Neural cell (in vitro differentiated cells): ENCODE results near the gene TMEM186. TPM values are rescaled to one million over a fixed set of nuclear protein-coding genes. Genes with fewer than 3 reads are reported as not detected.

Experiments used
- H2AFZ ChIP-seq: fragments of 200-600, 300-800 bp; sonication (generic), shearing (Covaris generic); 2 replicates; pipeline ENCODE4 v1.6.0; 2014; ENCODE audit warnings: low read depth, mild to moderate bottlenecking, antibody characterized with exemption, low read length, moderate library complexity
- H3F3A ChIP-seq: fragments of 200-600 bp; shearing (Covaris generic); 2 replicates; pipeline ENCODE4 v1.6.1; 2016; ENCODE audit warnings: mild to moderate bottlenecking, moderate library complexity, mixed read lengths, antibody characterized with exemption, low read length; ENCODE audit not compliant: insufficient read depth, poor library complexity, severe bottlenecking
- H3K27ac ChIP-seq: fragments of 200-600, 300-800 bp; sonication (generic), shearing (Covaris generic); 2 replicates; pipeline ENCODE4 v1.5.1; 2014; ENCODE audit warnings: mild to moderate bottlenecking, low read length, moderate library complexity
- H3K27me3 ChIP-seq: fragments of 300-800, 200-600 bp; sonication (generic), shearing (Covaris generic); 2 replicates; pipeline ENCODE4 v1.6.0; 2014; ENCODE audit warnings: mild to moderate bottlenecking, low read depth, low read length, moderate library complexity; ENCODE audit not compliant: insufficient read depth
- H3K36me3 ChIP-seq: fragments of 300-800, 200-600 bp; sonication (generic), shearing (Covaris generic); 2 replicates; pipeline ENCODE4 v1.5.1; 2014; ENCODE audit warnings: mild to moderate bottlenecking, antibody characterized with exemption, low read length, moderate library complexity; ENCODE audit not compliant: insufficient read depth
- H3K4me2 ChIP-seq: fragments of 300-800, 200-600 bp; sonication (generic), shearing (Covaris generic); 2 replicates; pipeline ENCODE4 v1.6.0; 2014; ENCODE audit warnings: mild to moderate bottlenecking, low read length
- H3K4me3 ChIP-seq: fragments of 300-800, 200-600 bp; sonication (generic), shearing (Covaris generic); 2 replicates; pipeline ENCODE4 v1.5.1; 2014; ENCODE audit warnings: mild to moderate bottlenecking, low read length, moderate library complexity
- H3K79me2 ChIP-seq: fragments of 200-600 bp; shearing (Covaris generic); replicated peaks from 2 replicates; pipeline ENCODE4 v1.6.0; 2014; ENCODE audit warnings: mild to moderate bottlenecking, low read length, moderate library complexity; ENCODE audit not compliant: insufficient read depth
- H3K9ac ChIP-seq: fragments of 300-800, 200-600 bp; sonication (generic), shearing (Covaris generic); 2 replicates; pipeline ENCODE4 v1.6.1; 2016; ENCODE audit warnings: mild to moderate bottlenecking, low read length, mixed read lengths
- H3K9me2 ChIP-seq: fragments of 200-600 bp; shearing (Covaris generic); 2 replicates; pipeline ENCODE4 v1.6.1; 2016; ENCODE audit warnings: mild to moderate bottlenecking, low read length, mixed read lengths; ENCODE audit not compliant: insufficient read depth
- H3K9me3 ChIP-seq: fragments of 200-600, 300-800 bp; sonication (generic), shearing (Covaris generic); 2 replicates; pipeline ENCODE4 v1.6.1; 2016; ENCODE audit warnings: mild to moderate bottlenecking, mixed run types, low read length, moderate library complexity, mixed read lengths
- H4K20me1 ChIP-seq: fragments of 200-600 bp; shearing (Covaris generic); 2 replicates; pipeline ENCODE4 v1.6.1; 2016; ENCODE audit warnings: mild to moderate bottlenecking, mixed run types; ENCODE audit not compliant: insufficient read depth
- CTCF ChIP-seq: fragments of 450-650 bp; IDR thresholded peaks from 2 replicates; pipeline ENCODE4 v1.5.1; 2014; ENCODE audit warnings: antibody characterized with exemption, mild to moderate bottlenecking, moderate library complexity; ENCODE audit not compliant: poor library complexity, severe bottlenecking
- EP300 ChIP-seq: fragments of 450-650 bp; conservative IDR thresholded peaks from 2 replicates; pipeline ENCODE4 v1.6.1; 2014; ENCODE audit warnings: antibody characterized with exemption, mild to moderate bottlenecking, moderate library complexity; ENCODE audit not compliant: poor library complexity, severe bottlenecking
- EZH2 ChIP-seq: fragments of 200-600, 300-800 bp; shearing (Covaris generic), sonication (generic); IDR thresholded peaks from 2 replicates; pipeline ENCODE4 v1.6.1; 2014; ENCODE audit warnings: antibody characterized with exemption, low read length, borderline replicate concordance, mild to moderate bottlenecking; ENCODE audit not compliant: insufficient read depth, poor library complexity, severe bottlenecking
- MXI1 ChIP-seq: fragments of 450-650 bp; conservative IDR thresholded peaks from 2 replicates; pipeline ENCODE4 v1.6.1; 2014; ENCODE audit warnings: antibody characterized with exemption, mild to moderate bottlenecking; ENCODE audit not compliant: poor library complexity, severe bottlenecking
- POLR2AphosphoS5 ChIP-seq: IDR thresholded peaks from 2 replicates; pipeline ENCODE4 v1.6.1; 2012
- RAD21 ChIP-seq: fragments of 450-650 bp; conservative IDR thresholded peaks from 2 replicates; pipeline ENCODE4 v1.6.1; 2014; ENCODE audit warnings: antibody characterized with exemption, mild to moderate bottlenecking, moderate library complexity
- SMC3 ChIP-seq: fragments of 450-650 bp; conservative IDR thresholded peaks from 2 replicates; pipeline ENCODE4 v1.6.1; 2014; ENCODE audit warnings: antibody characterized with exemption, mild to moderate bottlenecking, moderate library complexity; ENCODE audit not compliant: poor library complexity
- TAF1 ChIP-seq: IDR thresholded peaks from 2 replicates; pipeline ENCODE4 v1.6.1; 2012; ENCODE audit warnings: low read depth
- polyA plus RNA-seq: library from polyadenylated mRNA; depleted of rRNA; stranded (reverse); fragments of >200 nt; gene quantifications from 2 replicates; pipeline ENCODE4 v1.2.3, GENCODE V29; 2014
- TF ChIP-seq, protein P1 (sequence below): IDR thresholded peaks from 2 replicates; pipeline ENCODE4 v1.6.1; 2012; ENCODE audit warnings: borderline replicate concordance

TMEM186 gene
- polyA plus RNA-seq, 1 donor from 2014 or later, result 7.7 TPM

- H3K4me2 ChIP-seq, result no peak overlapping the region
- no peaks in the 10 kb centered on the region for H3K27me3 ChIP-seq
- H3K36me3 ChIP-seq, result no peaks in the 10 kb centered on the region
- H3K4me3 ChIP-seq, result no peak overlapping the region
- H3K9me3 ChIP-seq, result no peaks in the 10 kb centered on the region
- no peak for TF ChIP-seq EZH2
- TF ChIP-seq RAD21, result no peak
- TF ChIP-seq MXI1, result no peak
- no peak for TF ChIP-seq POLR2AphosphoS5
- TF ChIP-seq SMC3, result no peak
- TF ChIP-seq TAF1, result no peak
- TF ChIP-seq, protein P1, sequence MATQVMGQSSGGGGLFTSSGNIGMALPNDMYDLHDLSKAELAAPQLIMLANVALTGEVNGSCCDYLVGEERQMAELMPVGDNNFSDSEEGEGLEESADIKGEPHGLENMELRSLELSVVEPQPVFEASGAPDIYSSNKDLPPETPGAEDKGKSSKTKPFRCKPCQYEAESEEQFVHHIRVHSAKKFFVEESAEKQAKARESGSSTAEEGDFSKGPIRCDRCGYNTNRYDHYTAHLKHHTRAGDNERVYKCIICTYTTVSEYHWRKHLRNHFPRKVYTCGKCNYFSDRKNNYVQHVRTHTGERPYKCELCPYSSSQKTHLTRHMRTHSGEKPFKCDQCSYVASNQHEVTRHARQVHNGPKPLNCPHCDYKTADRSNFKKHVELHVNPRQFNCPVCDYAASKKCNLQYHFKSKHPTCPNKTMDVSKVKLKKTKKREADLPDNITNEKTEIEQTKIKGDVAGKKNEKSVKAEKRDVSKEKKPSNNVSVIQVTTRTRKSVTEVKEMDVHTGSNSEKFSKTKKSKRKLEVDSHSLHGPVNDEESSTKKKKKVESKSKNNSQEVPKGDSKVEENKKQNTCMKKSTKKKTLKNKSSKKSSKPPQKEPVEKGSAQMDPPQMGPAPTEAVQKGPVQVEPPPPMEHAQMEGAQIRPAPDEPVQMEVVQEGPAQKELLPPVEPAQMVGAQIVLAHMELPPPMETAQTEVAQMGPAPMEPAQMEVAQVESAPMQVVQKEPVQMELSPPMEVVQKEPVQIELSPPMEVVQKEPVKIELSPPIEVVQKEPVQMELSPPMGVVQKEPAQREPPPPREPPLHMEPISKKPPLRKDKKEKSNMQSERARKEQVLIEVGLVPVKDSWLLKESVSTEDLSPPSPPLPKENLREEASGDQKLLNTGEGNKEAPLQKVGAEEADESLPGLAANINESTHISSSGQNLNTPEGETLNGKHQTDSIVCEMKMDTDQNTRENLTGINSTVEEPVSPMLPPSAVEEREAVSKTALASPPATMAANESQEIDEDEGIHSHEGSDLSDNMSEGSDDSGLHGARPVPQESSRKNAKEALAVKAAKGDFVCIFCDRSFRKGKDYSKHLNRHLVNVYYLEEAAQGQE, result no peak
- no peak for TF ChIP-seq CTCF
- TF ChIP-seq EP300, result no peak
- no peaks in the 10 kb centered on the region for H3K79me2 ChIP-seq
- no peak overlapping the region for H2AFZ ChIP-seq
- peak overlapping the region; percentile 52 for H3K9ac ChIP-seq
- no peaks in the 10 kb centered on the region for H3F3A ChIP-seq
- H4K20me1 ChIP-seq, result no peaks in the 10 kb centered on the region
- no peaks in the 10 kb centered on the region for H3K9me2 ChIP-seq
- H3K27ac ChIP-seq, result no peak overlapping the region
These were observed 34.0 kb upstream of the TMEM186 start for GRCh38 chr16:8831450-8831849.

DNA sequence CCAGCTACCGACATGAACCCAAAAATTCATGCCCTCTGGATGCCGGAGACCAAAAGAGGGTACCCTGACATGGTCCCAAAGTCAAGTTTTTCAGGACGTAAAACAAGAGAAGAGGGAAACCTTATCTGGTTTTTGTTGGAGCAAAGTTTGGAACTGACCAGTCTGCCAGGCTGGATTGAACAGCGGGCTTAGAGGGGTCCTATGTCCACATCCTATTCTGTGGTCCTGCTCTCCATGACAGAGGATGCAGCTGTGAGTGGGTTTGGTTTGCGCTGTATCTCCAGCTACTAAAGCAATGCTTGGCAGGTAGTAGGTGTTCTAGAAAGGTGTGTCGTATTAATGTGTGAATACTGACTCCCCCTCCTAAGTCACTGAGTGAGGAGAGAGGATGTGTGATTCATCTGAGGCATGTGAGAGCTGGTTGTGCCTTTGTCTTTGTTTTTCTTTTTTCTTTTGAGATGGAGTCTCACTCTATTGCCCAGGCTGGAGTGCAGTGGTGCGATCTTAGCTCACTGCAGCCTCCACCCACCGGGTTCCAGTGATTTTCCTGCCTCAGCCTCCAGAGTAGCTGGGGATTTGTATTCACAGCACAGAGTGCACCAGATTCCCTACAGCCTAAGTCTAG is 31.2 kb upstream of the TMEM186 start:
- Histone ChIP-seq H3K27me3 (no peaks in the 10 kb centered on the region), H3K79me2 (no peaks in the 10 kb centered on the region), H3K4me3 (no peak overlapping the region), H3K9ac (no peak overlapping the region), H3K4me2 (no peak overlapping the region), H3K9me3 (no peaks in the 10 kb centered on the region), H3F3A (no peaks in the 10 kb centered on the region), H3K36me3 (no peaks in the 10 kb centered on the region), H3K9me2 (no peaks in the 10 kb centered on the region), H4K20me1 (no peaks in the 10 kb centered on the region), H3K27ac (no peak overlapping the region), H2AFZ (no peak overlapping the region)
- TF ChIP-seq POLR2AphosphoS5, result no peak
